ENCODE results near the gene BCR.

GRCh38 chr22:23214398-23214797 is 34.1 kb downstream of the BCR start:
- no peak for TF ChIP-seq CTCF (conservative IDR thresholded peaks at IDR 0.05; ENCODE audit: low read length)
- TF ChIP-seq EZH2phosphoT487 (IDR thresholded peaks at IDR 0.05; ENCODE audit: borderline replicate concordance, low read depth, low read length), result no peak
